Fibroblast of lung (primary cell): ENCODE results near the gene ANKS6. TPM values are rescaled to one million over a fixed set of nuclear protein-coding genes. Genes with fewer than 3 reads are reported as not detected.

Experiments
- polyA plus RNA-seq, 2 donors: library from polyadenylated mRNA; depleted of rRNA in 1 of 2; stranded (reverse) in 1 of 2; unstranded in 1 of 2; fragments of >200 nt; gene quantifications; 2 replicates each; pipeline ENCODE4 v1.2.1, GENCODE V29; 2011 to 2012; ENCODE audit warnings: missing spikeins in 1 of 2
- total RNA-seq: library from RNA; depleted of rRNA; stranded (reverse); fragments of >200 nt; gene quantifications from 2 replicates; pipeline ENCODE4 v1.2.1, GENCODE V29; 2014

Gene ANKS6
- total and polyA plus RNA-seq, 2 donors (not counting 1 experiment from before 2014, with no cell fraction given) = 7.3 to 9.6 TPM

Other genes with a start within 250 kb of the ANKS6 start
- under 0.01 and 0.33 TPM in 2 replicates for gene GABBR2, start 87.6 kb downstream of the ANKS6 start, total RNA-seq
- 0.32 and 0.88 TPM in 2 replicates for gene GABBR2, start 87.6 kb downstream of the ANKS6 start, polyA plus RNA-seq
- 18.2 and 27.2 TPM in 2 replicates for gene GALNT12, start 11.1 kb upstream of the ANKS6 start, total RNA-seq
- gene GALNT12, start 11.1 kb upstream of the ANKS6 start, polyA plus RNA-seq = 9.4 and 16.5 TPM in 2 replicates
- gene COL15A1, start 147.4 kb upstream of the ANKS6 start, total RNA-seq = 41.0 and 43.9 TPM in 2 replicates
- 13.3 and 15.9 TPM in 2 replicates for gene COL15A1, start 147.4 kb upstream of the ANKS6 start, polyA plus RNA-seq